Astrocyte (in vitro differentiated cells and primary cell): Measurements from ENCODE around the gene MS4A10. TPM values are rescaled to one million over a fixed set of nuclear protein-coding genes. Genes with fewer than 3 reads are reported as not detected.

Source experiments
- DNase-seq: peaks from one replicate; pipeline ENCODE4 v3.0.0-alpha.2; 2010; ENCODE audit warnings: low read depth
- FAIRE-seq: peaks from 2 replicates; lab custom pipeline; 2011; peaks lifted over from hg19 to GRCh38; lab: Jason Lieb, UNC
- H2AFZ ChIP-seq: 2 replicates; pipeline ENCODE4 v1.6.0; 2012; ENCODE audit warnings: low read depth, low read length, inconsistent platforms
- H3K27ac ChIP-seq: 2 replicates; pipeline ENCODE4 v1.5.1; 2011; ENCODE audit warnings: low read depth, low read length, inconsistent platforms
- H3K27me3 ChIP-seq: 2 replicates; pipeline ENCODE4 v1.6.0; 2011; ENCODE audit warnings: low read length, inconsistent platforms; ENCODE audit not compliant: insufficient read depth
- H3K36me3 ChIP-seq: 2 replicates; pipeline ENCODE4 v1.5.1; 2011; ENCODE audit warnings: low read length, inconsistent platforms; ENCODE audit not compliant: insufficient read depth
- H3K4me1 ChIP-seq: 2 replicates; pipeline ENCODE4 v1.5.1; 2011; ENCODE audit warnings: low read length, inconsistent platforms; ENCODE audit not compliant: insufficient read depth
- H3K4me2 ChIP-seq: 2 replicates; pipeline ENCODE4 v1.6.0; 2012; ENCODE audit warnings: low read length, inconsistent platforms
- H3K4me3 ChIP-seq: 2 replicates; pipeline ENCODE4 v1.5.1; 2011; ENCODE audit warnings: low read depth, mild to moderate bottlenecking, low read length, inconsistent platforms; ENCODE audit not compliant: insufficient read depth
- H3K79me2 ChIP-seq: 2 replicates; pipeline ENCODE4 v1.6.0; 2012; ENCODE audit warnings: mild to moderate bottlenecking, low read length, inconsistent platforms; ENCODE audit not compliant: insufficient read depth
- H3K9ac ChIP-seq: 2 replicates; pipeline ENCODE4 v1.6.0; 2012; ENCODE audit warnings: mild to moderate bottlenecking, low read length, inconsistent platforms
- H3K9me3 ChIP-seq: 2 replicates; pipeline ENCODE4 v1.5.1; 2012; ENCODE audit warnings: low read depth, mild to moderate bottlenecking, low read length, inconsistent platforms; ENCODE audit not compliant: insufficient read depth
- H4K20me1 ChIP-seq: 2 replicates; pipeline ENCODE4 v1.6.0; 2012; ENCODE audit warnings: low read length, inconsistent platforms; ENCODE audit not compliant: insufficient read depth
- H3K27ac Mint-ChIP-seq: one replicate; pipeline ENCODE4 v1.8.0; 2021; ENCODE audit warnings: mild to moderate bottlenecking, mixed read lengths; ENCODE audit not compliant: unreplicated experiment
- H3K27me3 Mint-ChIP-seq: one replicate; pipeline ENCODE4 v1.8.0; 2021; ENCODE audit warnings: low read depth, mixed read lengths; ENCODE audit not compliant: unreplicated experiment
- H3K36me3 Mint-ChIP-seq: one replicate; pipeline ENCODE4 v1.8.0; 2021; ENCODE audit warnings: low read depth, mixed read lengths; ENCODE audit not compliant: unreplicated experiment
- H3K4me1 Mint-ChIP-seq: one replicate; pipeline ENCODE4 v1.8.0; 2021; ENCODE audit warnings: low read depth, mixed read lengths; ENCODE audit not compliant: unreplicated experiment
- H3K4me3 Mint-ChIP-seq: one replicate; pipeline ENCODE4 v1.8.0; 2021; ENCODE audit warnings: mild to moderate bottlenecking, moderate library complexity, mixed read lengths; ENCODE audit not compliant: unreplicated experiment
- H3K9me3 Mint-ChIP-seq: one replicate; pipeline ENCODE4 v1.8.0; 2021; ENCODE audit warnings: mild to moderate bottlenecking, mixed read lengths; ENCODE audit not compliant: unreplicated experiment
- CTCF ChIP-seq: IDR thresholded peaks from 2 replicates; pipeline ENCODE4 v1.5.1; 2011; ENCODE audit warnings: low read depth, mild to moderate bottlenecking, inconsistent platforms, low read length, moderate library complexity; ENCODE audit not compliant: insufficient read depth
- EZH2 ChIP-seq: IDR thresholded peaks from 2 replicates; pipeline ENCODE4 v1.6.1; 2012; ENCODE audit warnings: mild to moderate bottlenecking, low read length, inconsistent platforms; ENCODE audit not compliant: insufficient read depth
- total RNA-seq: library from RNA; stranded (reverse); gene quantifications from 2 replicates; pipeline ENCODE4 v1.2.1, GENCODE V29; 2021

Gene MS4A10
- total RNA-seq, 1 donor from 2014 or later: not detected

DNA sequence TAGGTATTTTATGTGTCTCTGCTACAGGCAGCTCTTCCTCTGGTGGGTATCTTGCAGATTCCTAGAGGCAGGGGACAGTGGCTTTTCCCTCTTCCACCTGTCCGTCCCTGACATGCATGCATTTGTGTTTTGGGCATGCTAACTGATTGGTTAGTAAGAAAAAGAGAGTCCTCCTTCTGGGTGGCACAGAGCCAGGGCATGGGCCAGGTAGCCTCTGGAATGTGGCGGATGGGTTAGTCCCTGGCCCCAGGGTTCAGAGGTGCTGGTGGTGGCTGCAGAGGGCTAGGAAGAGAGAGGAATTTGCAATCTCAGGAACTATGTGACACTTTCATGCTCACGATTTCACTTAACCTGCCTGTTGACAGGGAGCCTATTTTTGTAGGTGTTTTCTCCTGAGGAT, 34.2 kb upstream of the MS4A10 start:
- H4K20me1 ChIP-seq: no peaks in the 10 kb centered on the region
- no peak overlapping the region for H3K4me3 Mint-ChIP-seq
- no peak for FAIRE-seq
- peaks cover 32% of the 10 kb centered on the region for H3K27me3 Mint-ChIP-seq
- DNase-seq: no peak
- no peak overlapping the region for H3K27ac Mint-ChIP-seq
- TF ChIP-seq CTCF (no peak), EZH2 (no peak)
- no peaks in the 10 kb centered on the region for H3K36me3 Mint-ChIP-seq
- H3K9me3 Mint-ChIP-seq: no peaks in the 10 kb centered on the region
- no peaks in the 10 kb centered on the region for H3K4me1 Mint-ChIP-seq
- no peak overlapping the region for H3K4me2 ChIP-seq
- H3K36me3 ChIP-seq: no peaks in the 10 kb centered on the region
- H3K9ac ChIP-seq: no peak overlapping the region
- H3K27me3 ChIP-seq: no peaks in the 10 kb centered on the region
- peaks cover 6% of the 10 kb centered on the region for H3K9me3 ChIP-seq
- H3K4me1 ChIP-seq: no peaks in the 10 kb centered on the region
- no peaks in the 10 kb centered on the region for H3K79me2 ChIP-seq
- no peak overlapping the region for H2AFZ ChIP-seq
- no peak overlapping the region for H3K4me3 ChIP-seq
- H3K27ac ChIP-seq: no peak overlapping the region

- Histone ChIP-seq H2AFZ (no peak overlapping the region), H4K20me1 (no peaks in the 10 kb centered on the region), H3K27me3 (no peaks in the 10 kb centered on the region), H3K27ac (no peak overlapping the region), H3K79me2 (no peaks in the 10 kb centered on the region), H3K9me3 (no peaks in the 10 kb centered on the region), H3K36me3 (no peaks in the 10 kb centered on the region), H3K9ac (no peak overlapping the region), H3K4me3 (no peak overlapping the region), H3K4me2 (no peak overlapping the region), H3K4me1 (no peaks in the 10 kb centered on the region)
- Mint-ChIP-seq H3K4me3 (no peak overlapping the region), H3K9me3 (no peaks in the 10 kb centered on the region), H3K36me3 (no peaks in the 10 kb centered on the region), H3K27ac (no peak overlapping the region), H3K27me3 (peaks cover 29% of the 10 kb centered on the region), H3K4me1 (peaks cover 4% of the 10 kb centered on the region)
- FAIRE-seq (no peak), DNase-seq (no peak)
- TF ChIP-seq CTCF: no peak
- no peak for TF ChIP-seq EZH2
Measured at GRCh38 chr11:60753309-60753708, 31.8 kb upstream of the MS4A10 start.

DNA sequence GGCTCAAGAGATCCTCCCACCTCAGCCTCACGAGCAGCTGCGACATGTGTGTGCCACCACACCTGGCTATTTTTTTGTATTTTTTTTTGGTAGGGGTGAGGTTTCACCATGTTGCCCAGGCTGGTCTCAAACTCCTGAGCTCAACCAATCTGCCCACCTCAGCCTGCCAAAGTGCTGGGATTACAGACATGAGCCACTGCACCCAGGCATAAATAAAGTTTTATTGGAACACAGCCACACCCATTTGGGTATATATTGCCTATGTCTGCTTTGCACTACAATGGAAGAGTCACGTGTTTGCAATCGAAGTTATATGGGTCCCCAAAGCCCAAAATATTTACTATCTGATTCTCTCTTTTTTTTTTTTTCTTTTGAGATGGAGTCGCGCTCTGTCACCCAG, 30.2 kb upstream of the MS4A10 start:
- H3K4me3 Mint-ChIP-seq: no peak overlapping the region
- H3K4me1 Mint-ChIP-seq: peaks cover 4% of the 10 kb centered on the region
- Histone ChIP-seq H3K27ac (no peak overlapping the region), H3K9ac (no peak overlapping the region), H3K79me2 (no peaks in the 10 kb centered on the region), H3K36me3 (no peaks in the 10 kb centered on the region), H3K4me3 (no peak overlapping the region), H3K9me3 (no peaks in the 10 kb centered on the region), H3K4me2 (no peak overlapping the region), H4K20me1 (no peaks in the 10 kb centered on the region), H3K4me1 (no peaks in the 10 kb centered on the region), H2AFZ (no peak overlapping the region), H3K27me3 (no peaks in the 10 kb centered on the region)
- no peak overlapping the region for H3K27ac Mint-ChIP-seq
- no peak for FAIRE-seq
- H3K9me3 Mint-ChIP-seq: no peaks in the 10 kb centered on the region
- no peak for DNase-seq
- no peak for TF ChIP-seq CTCF
- no peak for TF ChIP-seq EZH2
- peaks cover 27% of the 10 kb centered on the region for H3K27me3 Mint-ChIP-seq
- H3K36me3 Mint-ChIP-seq: no peaks in the 10 kb centered on the region
